NCI-H2196 (cell line): ENCODE data around the gene PEMT.

ENCODE experiments used
- DNase-seq: peaks from one replicate; lab custom pipeline; 2025; ENCODE audit not compliant: unreplicated experiment; lab: John Stamatoyannopoulos, UW

The PEMT gene

DNA sequence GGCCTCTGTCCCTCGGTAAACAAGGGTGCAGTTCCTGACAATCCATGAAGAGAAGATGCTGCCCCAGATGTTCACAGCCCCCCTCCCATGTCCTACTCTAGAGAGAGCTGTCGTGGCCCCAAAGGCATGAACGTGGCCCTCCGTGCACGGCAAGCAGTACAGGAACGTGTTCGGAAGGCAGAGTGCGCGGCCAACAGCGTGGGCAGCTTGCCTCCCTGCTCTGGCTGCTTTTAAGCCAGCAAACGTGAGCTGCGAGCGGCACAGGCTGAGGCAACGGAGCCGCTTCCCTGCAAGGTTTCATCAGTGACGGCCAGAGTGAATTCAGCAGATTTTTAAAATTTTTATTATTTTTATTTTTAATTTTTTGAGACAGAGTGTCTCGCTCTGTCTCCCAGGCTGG, 37.2 kb downstream of the PEMT start:
- DNase-seq: no peak

DNA sequence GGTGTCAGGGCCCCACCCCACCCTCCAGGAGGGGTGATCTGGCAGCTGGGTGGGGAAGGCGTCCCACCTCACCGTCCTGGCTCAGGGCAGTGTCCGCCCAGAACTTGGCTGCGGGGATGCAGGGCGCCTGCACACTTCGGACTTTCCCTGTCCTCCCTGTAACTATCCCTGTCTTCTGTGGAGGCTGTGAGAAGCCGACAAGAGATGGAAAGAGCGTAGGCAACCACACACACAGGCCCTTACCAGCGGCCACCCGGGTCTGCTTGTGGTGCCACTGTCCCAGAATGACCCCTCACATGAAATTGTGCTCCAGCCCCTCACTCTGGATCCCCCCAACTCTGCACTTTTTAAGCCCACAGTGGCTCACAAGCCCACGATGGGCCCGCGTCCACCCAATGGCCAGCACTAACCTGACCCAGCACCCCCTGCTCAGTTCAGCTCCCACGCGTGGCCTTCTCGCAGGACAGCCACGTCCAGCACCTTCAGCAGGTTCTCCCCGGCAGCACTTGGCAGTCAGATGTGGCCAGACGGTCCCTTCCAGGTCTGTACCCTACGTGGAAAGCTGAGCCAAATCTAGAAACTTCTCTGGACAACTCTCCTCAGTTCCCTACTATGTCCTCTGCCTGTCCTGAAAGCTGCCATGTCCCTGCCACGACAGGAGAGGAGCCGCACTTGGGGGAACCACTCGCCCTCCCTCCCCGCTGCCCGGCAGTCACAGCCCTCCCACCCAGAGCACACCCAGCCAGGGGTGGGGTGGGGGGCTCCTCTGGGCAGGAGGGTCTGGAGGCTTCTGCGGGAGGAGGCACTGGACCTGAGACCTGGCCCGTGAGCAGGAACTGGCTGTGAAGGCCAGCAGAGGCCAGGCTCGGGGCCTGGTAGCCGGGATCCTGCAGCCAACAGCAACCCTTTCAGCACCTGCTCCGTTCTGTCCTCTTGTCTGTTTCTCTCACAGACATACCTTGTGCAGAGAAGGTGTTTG, 38.0 kb downstream of the PEMT start:
- DNase-seq: no peak

DNA sequence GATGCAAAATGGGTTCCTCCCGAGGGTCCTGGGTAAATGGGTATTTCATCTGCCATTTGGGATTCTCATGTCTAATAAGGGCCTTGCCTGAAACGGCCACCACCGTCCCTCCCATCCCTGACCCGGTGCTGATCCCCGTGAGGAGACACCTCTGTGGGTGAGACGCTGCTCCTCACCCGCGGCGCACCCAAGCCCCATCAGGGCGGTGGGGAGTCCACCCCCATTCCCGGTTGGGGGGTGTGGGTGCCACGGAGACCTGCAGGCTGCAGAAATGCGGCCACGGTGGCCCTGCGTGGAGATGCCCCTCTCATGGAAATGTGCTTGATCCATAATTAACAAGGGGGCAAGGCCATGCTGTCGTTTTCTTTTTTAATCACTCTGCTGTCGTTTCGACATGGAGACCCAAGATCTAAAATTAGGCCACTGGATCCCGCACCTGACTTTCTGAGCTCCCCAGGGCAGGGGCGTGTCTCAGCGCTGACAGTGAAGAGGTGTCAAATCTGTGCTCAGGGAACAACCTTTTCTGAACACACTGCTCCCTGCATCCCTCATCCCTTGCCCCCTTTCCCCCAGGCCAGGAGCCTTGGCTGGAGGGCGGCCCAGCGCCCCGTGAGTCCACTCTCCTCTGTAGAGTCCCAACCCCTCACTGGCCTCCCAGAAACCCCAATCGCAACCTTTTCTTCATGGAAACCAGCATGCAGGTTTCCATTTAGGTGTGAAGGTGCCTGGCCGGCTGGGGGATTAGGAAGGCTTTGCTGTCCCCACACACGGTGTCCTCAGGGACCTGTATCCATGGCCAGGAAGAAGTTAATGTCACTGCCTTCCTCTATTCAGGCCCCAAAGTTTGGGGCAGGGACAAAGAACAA, 38.9 kb downstream of the PEMT start:
- no peak for DNase-seq

DNA sequence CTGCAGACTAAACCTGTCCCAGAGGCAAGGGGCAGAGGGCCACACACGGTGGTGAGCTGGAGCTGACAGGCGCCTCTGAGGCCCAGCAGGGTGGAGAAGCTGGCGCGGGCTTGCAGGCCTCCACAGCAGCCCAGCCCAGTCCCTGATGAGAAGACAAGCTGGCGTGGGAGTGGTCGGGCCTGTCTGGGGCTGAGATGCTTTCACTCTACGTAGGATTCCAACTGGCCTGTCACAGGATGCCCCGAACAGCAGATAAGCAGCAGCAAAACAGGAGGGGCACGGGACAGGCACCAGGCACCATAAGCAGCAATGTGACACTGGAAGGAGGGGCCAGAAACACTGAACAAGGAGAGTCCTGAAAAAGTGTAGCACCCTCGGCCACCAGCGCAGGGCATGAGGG, 40.1 kb downstream of the PEMT start:
- DNase-seq: no peak

GRCh38 chr17:17549732-17550366, 41.7 kb downstream of the PEMT start:
- DNase-seq: no peak

GRCh38 chr17:17548044-17548443, 43.5 kb downstream of the PEMT start:
- no peak for DNase-seq

- DNase-seq: no peak
These were observed 44.2 kb downstream of the PEMT start for GRCh38 chr17:17547210-17547764.

DNA sequence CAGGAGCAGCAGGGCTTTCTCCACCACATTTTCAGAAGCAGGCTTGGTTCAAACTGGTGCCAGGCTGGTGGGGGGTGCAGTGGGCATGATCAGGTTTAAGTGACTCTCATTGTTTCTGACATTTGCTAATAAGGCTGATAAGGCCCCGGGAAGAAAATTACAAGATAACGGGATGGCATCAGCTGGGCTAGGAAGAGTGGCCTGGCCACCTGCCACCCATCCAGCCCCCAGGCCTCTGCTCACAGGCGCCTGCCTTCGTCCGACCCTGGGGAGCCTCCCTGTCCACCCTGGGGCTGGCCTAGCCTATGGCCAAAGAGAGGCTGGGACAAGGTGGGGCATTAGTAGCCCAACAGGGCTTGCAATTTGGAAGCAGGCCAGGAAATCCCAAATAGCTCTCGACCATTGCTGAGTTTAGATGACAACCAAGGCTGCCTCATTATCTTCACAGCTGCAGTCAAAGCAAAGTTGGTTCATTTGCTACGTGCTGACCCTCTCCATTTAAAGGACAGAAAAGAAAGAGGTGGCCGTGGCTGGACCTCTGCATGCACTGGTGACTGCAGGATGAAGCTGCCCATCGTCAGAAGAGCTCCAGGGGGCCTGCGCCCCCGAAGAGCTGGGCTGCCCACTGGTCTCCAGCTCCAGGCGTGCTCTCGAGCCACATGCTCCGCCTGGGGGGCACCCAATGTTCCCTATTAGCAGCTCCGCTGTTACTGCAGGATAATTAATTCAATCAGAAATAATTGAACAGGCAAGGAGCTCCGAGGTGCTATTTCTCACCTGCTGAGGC, 44.9 kb downstream of the PEMT start:
- no peak for DNase-seq

DNA sequence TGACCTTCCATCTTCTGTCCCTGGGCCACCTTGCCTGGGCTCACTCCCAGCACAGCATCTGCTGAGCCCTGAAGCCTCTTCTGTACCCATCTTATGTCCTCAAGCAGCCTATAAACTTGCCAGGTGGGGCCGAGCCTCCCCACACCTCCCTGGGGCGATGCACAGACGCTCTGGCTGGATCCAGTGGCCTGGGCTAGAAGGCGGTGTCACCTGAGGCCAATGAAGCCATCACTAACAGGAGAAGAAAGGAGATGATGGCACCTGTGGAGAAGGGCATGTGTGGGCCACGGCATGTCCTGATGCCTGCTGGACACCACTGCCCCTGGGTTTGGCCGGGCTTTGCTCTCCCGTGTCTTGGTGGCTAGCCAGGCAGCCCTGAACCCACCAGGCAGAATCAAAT, 45.5 kb downstream of the PEMT start:
- no peak for DNase-seq

DNA sequence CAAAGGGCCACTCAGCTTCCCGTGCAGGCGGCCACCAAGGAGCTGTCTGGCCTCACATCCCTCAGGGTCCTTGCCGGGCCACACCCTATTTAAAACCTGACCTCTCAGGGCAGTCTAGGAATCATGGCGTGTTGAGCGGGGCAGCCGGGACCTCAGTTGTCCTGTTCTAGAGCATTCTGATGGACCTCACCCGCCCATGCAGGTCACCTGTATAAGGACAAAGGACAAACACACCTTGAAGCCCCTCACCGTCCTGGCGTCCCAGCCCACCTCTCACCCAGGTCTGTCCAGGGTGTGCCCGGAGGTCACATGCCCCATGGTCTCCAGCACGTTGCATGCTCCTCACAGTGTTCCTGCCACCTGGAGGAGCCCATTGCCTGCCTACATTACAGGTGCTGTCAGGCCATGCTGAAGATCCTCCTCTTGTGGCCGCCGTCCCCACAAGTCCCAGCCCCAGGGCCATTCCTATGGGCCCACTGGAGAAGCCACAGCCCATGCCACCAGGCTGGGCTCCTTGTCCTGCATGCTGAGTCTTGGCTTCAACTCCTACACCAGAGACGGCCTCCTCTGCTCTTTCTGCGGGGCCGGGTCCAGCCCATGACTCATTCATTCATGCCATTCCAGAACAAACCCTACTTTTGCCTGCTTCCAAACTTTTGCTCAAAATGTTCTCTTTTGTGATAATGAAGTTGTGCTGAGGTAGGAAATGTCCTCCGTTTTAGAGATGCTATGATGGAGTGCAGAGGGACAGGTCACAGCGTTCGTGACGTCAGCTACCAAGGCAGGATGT, 46.3 kb downstream of the PEMT start:
- DNase-seq: no peak

- DNase-seq: no peak
These were observed 48.4 kb downstream of the PEMT start for GRCh38 chr17:17542906-17543635.

- no peak for DNase-seq
These were observed 49.9 kb downstream of the PEMT start for GRCh38 chr17:17541640-17542001.

DNA sequence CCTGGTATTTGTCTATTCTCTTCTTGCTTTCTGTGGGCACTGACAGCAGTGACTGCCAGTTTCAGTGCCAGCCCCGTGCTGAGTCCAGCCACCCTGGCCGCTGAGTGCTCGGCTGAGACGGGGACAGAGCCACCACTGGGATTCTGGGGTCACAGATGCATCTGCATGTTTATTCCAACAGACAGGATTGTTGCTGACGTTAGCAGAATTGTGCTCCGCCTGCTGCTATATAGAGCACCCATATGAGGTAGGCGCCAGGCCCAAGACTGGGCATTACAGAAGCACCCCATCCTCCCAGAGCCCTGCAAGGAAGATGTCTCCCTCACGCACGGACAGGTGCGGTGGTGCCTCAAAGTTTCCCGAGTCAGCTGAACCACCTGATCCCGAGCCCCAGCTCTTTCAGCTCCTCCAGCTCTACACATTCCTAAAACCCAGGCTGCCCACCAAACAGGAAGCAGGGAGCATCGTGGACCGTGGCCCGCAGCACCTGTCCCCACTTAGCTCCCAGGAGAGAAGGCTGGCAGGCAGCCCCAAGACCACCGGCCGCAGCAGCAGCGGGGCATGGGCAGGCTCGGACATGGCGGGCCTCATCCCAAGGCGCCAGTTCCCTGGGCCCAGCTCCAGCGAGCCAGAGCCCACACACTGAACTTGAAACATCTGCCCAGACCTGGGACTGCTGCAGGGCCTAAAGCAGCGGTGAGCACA, 50.4 kb downstream of the PEMT start:
- peak; percentile 34 for DNase-seq

- DNase-seq: peak; percentile 12
These were observed 51.1 kb downstream of the PEMT start for GRCh38 chr17:17540278-17540906.

DNA sequence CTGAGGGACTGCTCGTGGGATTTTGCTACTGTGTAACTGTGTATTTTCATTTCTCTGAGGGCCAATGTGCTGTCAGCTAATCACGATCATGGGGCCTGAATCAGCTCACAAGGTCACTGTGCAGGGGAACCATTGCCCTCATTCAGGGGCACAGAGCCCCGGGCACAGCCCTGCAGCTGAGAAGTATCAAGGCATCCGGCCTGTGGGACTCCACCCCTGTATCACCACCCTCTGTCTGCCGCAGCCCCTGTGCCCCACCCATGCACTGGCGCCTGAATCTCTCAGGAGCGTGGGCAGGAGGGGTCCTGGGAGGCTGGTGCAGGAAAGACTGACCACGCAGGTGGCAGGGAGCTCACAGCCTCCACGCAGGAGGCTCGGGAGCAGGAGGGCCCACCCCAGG, 51.9 kb downstream of the PEMT start:
- DNase-seq: no peak

GRCh38 chr17:17538417-17539391, 52.8 kb downstream of the PEMT start:
- DNase-seq: peak; percentile 82
